Lower leg skin (tissue), 4 donors: ENCODE measurements around the gene PRDM2. TPM values are rescaled to one million over a fixed set of nuclear protein-coding genes. Genes with fewer than 3 reads are reported as not detected.
A peak's percentile ranks its signal among the peaks of the same experiment; 100 is the strongest.

ENCODE experiments used
- DNase-seq, 2 donors: peaks; one replicate each; pipeline ENCODE4 v3.0.0-alpha.2; 2019; ENCODE audit warnings: low spot score in 2 of 2
- H3K4me3 ChIP-seq: fragments of 200-600 bp; sonication (generic); 2 replicates; pipeline ENCODE4 v1.5.1; 2017; ENCODE audit warnings: mild to moderate bottlenecking, low read depth; ENCODE audit not compliant: poor library complexity, severe bottlenecking
- POLR2A ChIP-seq, 2 donors: fragments of 450-650 bp; IDR thresholded peaks; one replicate each; pipeline ENCODE4 v1.6.1; 2016 to 2017; ENCODE audit warnings: antibody characterized with exemption in 2 of 2, mild to moderate bottlenecking in 1 of 2, moderate library complexity in 1 of 2
- WGBS, 2 donors: methylation state at CpG; one replicate each; pipeline ENCODE4 v1.1.5; 2018; 5-methylcytosine and 5-hydroxymethylcytosine counted together
- intact Hi-C: fragments of 100-400 bp; cut with DNase I; formaldehyde crosslinking; loops from one replicate; pipeline ENCODE4 v1.15.0; 2023; ENCODE audit warnings: low total_unique reads
- total RNA-seq, 4 donors: library from RNA; depleted of rRNA; stranded (reverse); fragments of >200 nt; gene quantifications; one replicate each; pipeline ENCODE4 v1.1.0, GENCODE V29; 2016
- TF ChIP-seq, protein P1 (sequence below), 3 donors: fragments of 450-650 bp; IDR thresholded peaks; one replicate each; pipeline ENCODE4 v1.5.1; 2016; ENCODE audit warnings: antibody characterized with exemption in 3 of 3, mild to moderate bottlenecking in 3 of 3, moderate library complexity in 2 of 3

The PRDM2 gene
- total RNA-seq, 4 donors from 2014 or later = 34.7 to 69.9 (median 41.8) TPM

DNA sequence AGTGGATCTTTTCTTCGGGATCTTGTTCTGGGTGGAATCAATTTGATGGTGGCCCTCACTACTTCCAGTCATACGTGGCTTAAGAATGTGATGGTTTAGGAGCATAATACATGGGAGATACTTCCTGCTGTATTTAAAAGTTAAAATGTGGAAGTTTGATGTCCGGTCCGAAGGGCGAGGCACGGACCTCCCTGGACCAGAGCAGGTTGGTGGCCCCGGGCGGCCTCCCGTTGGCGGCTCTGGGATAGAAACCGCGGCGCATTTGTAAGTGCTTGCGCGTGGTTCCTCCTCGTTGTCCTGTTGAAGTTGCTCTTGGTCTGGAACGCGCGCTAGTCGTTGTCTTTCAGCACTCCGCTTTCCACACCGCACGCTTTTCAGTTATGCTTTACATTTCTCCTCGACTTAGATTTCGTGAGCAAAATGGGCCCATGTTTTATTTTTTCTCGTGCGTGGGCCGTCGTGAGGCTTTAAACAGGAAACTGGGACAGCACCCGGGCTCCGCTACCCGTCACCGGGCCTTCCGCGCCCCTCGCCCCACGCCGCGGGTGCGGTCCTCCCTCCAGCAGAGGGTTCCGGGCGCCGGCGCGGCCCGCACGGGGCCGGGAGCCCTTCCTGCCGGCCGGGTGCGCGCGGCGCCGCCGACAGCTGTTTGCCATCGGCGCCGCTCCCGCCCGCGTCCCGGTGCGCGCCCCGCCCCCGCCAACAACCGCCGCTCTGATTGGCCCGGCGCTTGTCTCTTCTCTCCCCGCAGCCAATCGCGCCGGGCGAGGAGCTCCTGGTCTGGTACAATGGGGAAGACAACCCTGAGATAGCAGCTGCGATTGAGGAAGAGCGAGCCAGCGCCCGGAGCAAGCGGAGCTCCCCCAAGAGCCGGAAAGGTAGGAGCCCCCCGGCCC, 48.9 kb downstream of the PRDM2 start:
- peak overlapping the region; percentile 43 for H3K4me3 ChIP-seq
- 1% methylated on average over 45 to 47 of the region's 83 CpGs for WGBS, 2 donors
- peak in 1 of 2 donors; percentile 46 for TF ChIP-seq POLR2A (IDR thresholded peaks at IDR 0.05)
- TF ChIP-seq, protein P1, sequence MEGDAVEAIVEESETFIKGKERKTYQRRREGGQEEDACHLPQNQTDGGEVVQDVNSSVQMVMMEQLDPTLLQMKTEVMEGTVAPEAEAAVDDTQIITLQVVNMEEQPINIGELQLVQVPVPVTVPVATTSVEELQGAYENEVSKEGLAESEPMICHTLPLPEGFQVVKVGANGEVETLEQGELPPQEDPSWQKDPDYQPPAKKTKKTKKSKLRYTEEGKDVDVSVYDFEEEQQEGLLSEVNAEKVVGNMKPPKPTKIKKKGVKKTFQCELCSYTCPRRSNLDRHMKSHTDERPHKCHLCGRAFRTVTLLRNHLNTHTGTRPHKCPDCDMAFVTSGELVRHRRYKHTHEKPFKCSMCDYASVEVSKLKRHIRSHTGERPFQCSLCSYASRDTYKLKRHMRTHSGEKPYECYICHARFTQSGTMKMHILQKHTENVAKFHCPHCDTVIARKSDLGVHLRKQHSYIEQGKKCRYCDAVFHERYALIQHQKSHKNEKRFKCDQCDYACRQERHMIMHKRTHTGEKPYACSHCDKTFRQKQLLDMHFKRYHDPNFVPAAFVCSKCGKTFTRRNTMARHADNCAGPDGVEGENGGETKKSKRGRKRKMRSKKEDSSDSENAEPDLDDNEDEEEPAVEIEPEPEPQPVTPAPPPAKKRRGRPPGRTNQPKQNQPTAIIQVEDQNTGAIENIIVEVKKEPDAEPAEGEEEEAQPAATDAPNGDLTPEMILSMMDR (IDR thresholded peaks at IDR 0.05) = no peak
- DNase-seq = peak; percentile 96 to 99
- intact Hi-C loops = no loop called here

DNA sequence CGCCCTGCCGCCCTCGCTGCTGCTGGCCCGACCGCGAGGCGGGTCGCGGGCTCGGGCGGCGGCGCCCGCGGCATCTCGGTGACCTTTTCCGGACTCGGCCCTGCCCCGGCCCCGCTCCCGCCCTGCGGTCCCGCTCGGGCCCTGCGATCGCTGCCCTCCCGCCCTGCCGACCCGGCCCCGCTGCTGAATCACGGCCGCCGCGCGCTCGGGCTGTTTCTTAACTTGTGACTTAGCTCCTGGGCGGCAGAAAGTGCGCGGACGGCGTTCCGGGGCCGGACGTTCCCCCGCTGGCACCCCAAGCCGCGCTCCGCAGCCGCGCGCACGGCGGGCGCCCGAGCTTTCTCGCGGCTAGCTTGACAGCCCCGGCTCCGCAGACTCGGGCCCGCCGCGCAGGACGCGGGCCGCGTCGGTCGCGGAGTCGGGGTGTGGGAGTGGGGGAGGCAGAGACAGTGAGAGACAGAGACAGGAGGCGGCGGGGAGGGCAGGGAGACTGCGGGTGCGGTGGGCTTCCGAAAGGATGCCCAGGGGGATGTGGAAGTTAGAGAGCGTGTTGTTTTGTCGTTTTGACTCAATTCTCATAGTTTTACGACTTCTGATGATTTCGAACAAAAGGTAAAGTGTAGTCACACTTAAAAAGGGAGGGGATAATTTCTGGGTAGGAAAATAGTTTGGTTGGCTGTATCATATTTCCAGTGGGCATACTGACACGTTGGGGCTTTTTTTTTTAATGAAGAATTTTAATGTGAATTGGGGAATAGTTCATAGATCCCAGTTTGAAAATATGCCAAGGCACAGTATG, 49.8 kb downstream of the PRDM2 start:
- peak; percentile 40 to 94 for DNase-seq
- intact Hi-C loops = no loop called here
- TF ChIP-seq POLR2A (IDR thresholded peaks at IDR 0.05) = no peak
- TF ChIP-seq, protein P1 (IDR thresholded peaks at IDR 0.05) = no peak
- WGBS, 2 donors = 1 to 2% methylated on average over 39 to 45 of the region's 81 CpGs
- peak overlapping the region; percentile 92 for H3K4me3 ChIP-seq

DNA sequence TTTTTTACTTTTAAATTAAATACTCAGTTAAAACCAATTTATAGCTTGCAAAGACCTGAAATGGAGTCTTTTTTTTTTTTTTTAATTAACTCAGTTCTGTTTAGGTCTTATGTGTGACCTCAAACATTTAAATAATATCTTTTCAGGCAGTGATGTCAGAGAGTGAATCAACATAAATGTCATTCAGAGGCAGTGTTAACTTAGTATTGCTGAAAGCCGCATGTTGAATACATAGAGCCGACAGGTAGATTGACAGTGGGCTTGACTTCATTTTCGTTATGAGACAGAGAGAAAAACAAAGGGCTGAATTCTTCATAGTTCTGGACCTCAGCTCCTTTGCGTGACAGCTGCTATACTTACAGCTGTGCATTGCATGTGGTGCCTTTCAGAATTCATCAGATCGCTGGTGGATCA, 51.5 kb downstream of the PRDM2 start:
- intact Hi-C loops = no loop called here
- no peak overlapping the region for H3K4me3 ChIP-seq

DNA sequence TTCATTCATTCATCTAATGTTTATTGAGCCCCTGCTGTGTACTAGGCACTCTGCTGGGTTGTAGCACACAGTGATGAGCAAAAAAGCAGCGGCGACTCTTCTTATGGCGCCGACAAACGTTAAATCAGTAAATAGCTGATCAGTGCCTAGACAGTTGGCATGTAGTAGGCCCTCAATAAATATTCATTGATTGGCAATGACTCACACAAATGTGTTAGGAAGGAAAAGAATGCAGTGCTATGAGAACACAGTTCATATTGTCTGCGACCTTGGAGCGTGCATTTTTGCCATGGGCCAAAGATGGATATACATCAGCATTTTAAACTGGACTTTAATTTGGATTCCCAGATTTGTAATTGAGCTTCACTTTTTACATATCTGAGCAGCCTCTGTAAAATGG, 52.0 kb downstream of the PRDM2 start:
- TF ChIP-seq, protein P1 (IDR thresholded peaks at IDR 0.05) = no peak
- no peak for TF ChIP-seq POLR2A (IDR thresholded peaks at IDR 0.05)
- DNase-seq = no peak
- H3K4me3 ChIP-seq = no peak overlapping the region
- WGBS, 2 donors = 67 to 71% methylated on average over 7 of the region's 7 CpGs
- intact Hi-C loops = no loop called here

More for the DNA sequence above, 51.5 kb downstream of the PRDM2 start:
- TF ChIP-seq, protein P1 (IDR thresholded peaks at IDR 0.05) = no peak
- TF ChIP-seq POLR2A (IDR thresholded peaks at IDR 0.05) = no peak
- DNase-seq = no peak
- WGBS, 2 donors = 51 to 57% methylated on average over 5 of the region's 5 CpGs

DNA sequence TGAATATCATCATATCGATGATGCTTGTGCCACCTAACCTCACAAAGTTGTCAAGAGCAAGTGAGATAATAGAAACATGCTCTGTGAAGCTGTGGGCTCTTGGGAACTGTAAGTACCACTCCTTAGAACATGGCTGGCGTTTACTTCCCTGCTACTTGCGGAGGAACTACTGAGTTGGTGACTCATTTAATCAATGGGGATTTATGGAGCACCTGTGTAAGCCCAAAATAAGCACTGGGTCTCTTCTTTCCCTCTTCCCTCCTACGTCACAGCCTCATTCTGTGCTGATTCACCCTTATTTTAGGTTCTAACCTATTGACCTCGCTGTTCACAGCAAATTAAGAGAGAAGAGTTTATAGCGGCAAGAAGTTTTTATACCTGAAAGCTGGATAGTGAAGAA, 52.9 kb downstream of the PRDM2 start:
- intact Hi-C loops = no loop called here
- TF ChIP-seq, protein P1 (IDR thresholded peaks at IDR 0.05) = no peak
- no peak for TF ChIP-seq POLR2A (IDR thresholded peaks at IDR 0.05)
- no peak overlapping the region for H3K4me3 ChIP-seq
- DNase-seq = no peak
- WGBS, 2 donors = 76 to 80% methylated on average over 6 of the region's 6 CpGs
